DND-41 (cell line): ENCODE measurements around the gene GLRX.
A peak's percentile ranks its signal among the peaks of the same experiment; 100 is the strongest.
"Not testable (repeated sequence)": the region's sequence is repeated elsewhere in the genome, so short reads cannot be mapped to it uniquely, and the experiment has no call there.

Source experiments
- ATAC-seq: fragments of 200-7000 bp; cut with Tn5 transposase; 3 replicates; pipeline ENCODE4 v1.9.1; 2021; ENCODE audit warnings: low read depth; ENCODE audit not compliant: insufficient read depth
- DNase-seq: peaks from one replicate; pipeline ENCODE4 v3.0.0-alpha.2; 2020
- H2AFZ ChIP-seq: 2 replicates; pipeline ENCODE4 v1.6.0; 2012; ENCODE audit warnings: low read depth, low read length
- H3K27ac ChIP-seq: 2 replicates; pipeline ENCODE4 v1.5.1; 2012; ENCODE audit warnings: low read length, inconsistent platforms
- H3K27me3 ChIP-seq: fragments of 200-600 bp; sonication (generic); 2 replicates; pipeline ENCODE4 v1.6.0; 2012; ENCODE audit warnings: low read length, mild to moderate bottlenecking, inconsistent platforms; ENCODE audit not compliant: insufficient read depth, poor library complexity
- H3K36me3 ChIP-seq: 2 replicates; pipeline ENCODE4 v1.5.1; 2012; ENCODE audit warnings: low read length, inconsistent platforms; ENCODE audit not compliant: insufficient read depth
- H3K4me1 ChIP-seq: 2 replicates; pipeline ENCODE4 v1.5.1; 2012; ENCODE audit warnings: mild to moderate bottlenecking, low read length; ENCODE audit not compliant: insufficient read depth
- H3K4me2 ChIP-seq: 2 replicates; pipeline ENCODE4 v1.6.0; 2012; ENCODE audit warnings: mild to moderate bottlenecking, moderate library complexity, low read length, inconsistent platforms; ENCODE audit not compliant: insufficient read depth
- H3K4me3 ChIP-seq, 2 experiments: fragments of 200-600 bp in 1 of 2; shearing (Covaris generic) in 1 of 2; 2 replicates each; pipeline ENCODE4 v1.5.1; 2012 to 2016; ENCODE audit warnings: inconsistent platforms in 2 of 2, low read length in 2 of 2, mild to moderate bottlenecking in 2 of 2, low read depth in 1 of 2, moderate library complexity in 1 of 2
- H3K79me2 ChIP-seq: 2 replicates; pipeline ENCODE4 v1.6.0; 2012; ENCODE audit warnings: low read length, inconsistent platforms; ENCODE audit not compliant: insufficient read depth
- H3K9ac ChIP-seq: 2 replicates; pipeline ENCODE4 v1.6.0; 2012; ENCODE audit warnings: low read depth, mild to moderate bottlenecking, inconsistent platforms, low read length, moderate library complexity
- H3K9me3 ChIP-seq: 2 replicates; pipeline ENCODE4 v1.5.1; 2012; ENCODE audit warnings: low read length, moderate library complexity, mild to moderate bottlenecking, inconsistent platforms; ENCODE audit not compliant: insufficient read depth, severe bottlenecking
- H4K20me1 ChIP-seq: 2 replicates; pipeline ENCODE4 v1.6.0; 2012; ENCODE audit warnings: low read length; ENCODE audit not compliant: insufficient read depth
- CTCF ChIP-seq: IDR thresholded peaks from 2 replicates; pipeline ENCODE4 v1.5.1; 2012; ENCODE audit warnings: borderline replicate concordance, low read length, moderate library complexity, mild to moderate bottlenecking; ENCODE audit not compliant: poor library complexity, severe bottlenecking; ENCODE audit errors: extremely low read depth
- EZH2 ChIP-seq: IDR thresholded peaks from 3 replicates; pipeline ENCODE4 v1.6.1; 2012; ENCODE audit warnings: borderline replicate concordance, low read depth, mild to moderate bottlenecking, moderate library complexity, low read length, inconsistent platforms; ENCODE audit not compliant: severe bottlenecking

GLRX gene

GRCh38 chr5:95815155-95815729, 7.3 kb downstream of the GLRX start:
- peaks cover 79% of the 10 kb centered on the region for H3K4me1 ChIP-seq
- no peak overlapping the region for H3K9ac ChIP-seq
- no peaks in the 10 kb centered on the region for H3K9me3 ChIP-seq
- no peak overlapping the region for H3K4me2 ChIP-seq
- peak overlapping the region; percentile 22; the same call in 1 of the 2 replicates for H3K27ac ChIP-seq
- TF ChIP-seq EZH2 (no peak), CTCF (no peak)
- DNase-seq (no peak), ATAC-seq (no peak)
- no peak overlapping the region for H3K4me3 ChIP-seq
- H4K20me1 ChIP-seq = peaks cover 40% of the 10 kb centered on the region
- H2AFZ ChIP-seq = no peak overlapping the region
- H3K79me2 ChIP-seq = peaks cover 65% of the 10 kb centered on the region
- H3K27me3 ChIP-seq = no peaks in the 10 kb centered on the region
- H3K36me3 ChIP-seq = peaks cover 80% of the 10 kb centered on the region

GRCh38 chr5:95813035-95813434, 9.5 kb downstream of the GLRX start:
- peaks cover 78% of the 10 kb centered on the region for H3K4me1 ChIP-seq

GRCh38 chr5:95812074-95812471, 10.5 kb downstream of the GLRX start:
- no peak overlapping the region for H3K9ac ChIP-seq
- peaks cover 63% of the 10 kb centered on the region for H3K36me3 ChIP-seq
- DNase-seq (peak; percentile 59), ATAC-seq (peak; percentile 20; the same call in 2 of the 3 replicates)
- H3K4me1 ChIP-seq = peaks cover 72% of the 10 kb centered on the region
- TF ChIP-seq CTCF (no peak), EZH2 (no peak)
- peaks cover 22% of the 10 kb centered on the region; the same call in 1 of the 2 replicates for H4K20me1 ChIP-seq
- no peak overlapping the region for H2AFZ ChIP-seq
- H3K4me3 ChIP-seq = no peak overlapping the region
- H3K27ac ChIP-seq = peak overlapping the region; percentile 38; the same call in 1 of the 2 replicates
- no peak overlapping the region for H3K4me2 ChIP-seq
- no peaks in the 10 kb centered on the region for H3K9me3 ChIP-seq
- no peaks in the 10 kb centered on the region for H3K27me3 ChIP-seq
- H3K79me2 ChIP-seq = peaks cover 33% of the 10 kb centered on the region

More at GRCh38 chr5:95813035-95813434, 9.5 kb downstream of the GLRX start:
- DNase-seq, H3K4me3 ChIP-seq, H3K27ac ChIP-seq, H3K9me3 ChIP-seq, H3K9ac ChIP-seq, H3K27me3 ChIP-seq, ATAC-seq, H2AFZ ChIP-seq, H3K4me2 ChIP-seq: not testable (repeated sequence)
- Histone ChIP-seq H3K79me2 (peaks cover 42% of the 10 kb centered on the region), H3K36me3 (peaks cover 67% of the 10 kb centered on the region), H4K20me1 (peaks cover 30% of the 10 kb centered on the region)

- ATAC-seq = not testable (repeated sequence)
These were observed 11.0 kb downstream of the GLRX start for GRCh38 chr5:95811461-95812073.

GRCh38 chr5:95811126-95811423, 11.5 kb downstream of the GLRX start:
- not testable (repeated sequence) for H3K9ac ChIP-seq, H3K9me3 ChIP-seq, H3K27ac ChIP-seq, H3K4me3 ChIP-seq, H3K4me2 ChIP-seq, ATAC-seq, H3K27me3 ChIP-seq, H2AFZ ChIP-seq, DNase-seq
- Histone ChIP-seq H4K20me1 (peaks cover 13% of the 10 kb centered on the region; the same call in 1 of the 2 replicates), H3K36me3 (peaks cover 61% of the 10 kb centered on the region), H3K79me2 (peaks cover 23% of the 10 kb centered on the region), H3K4me1 (peaks cover 63% of the 10 kb centered on the region)

More at GRCh38 chr5:95811461-95812073, 11.0 kb downstream of the GLRX start:
- H3K9ac ChIP-seq, H3K9me3 ChIP-seq, DNase-seq, H2AFZ ChIP-seq, H3K4me3 ChIP-seq, H3K27ac ChIP-seq, H3K4me2 ChIP-seq, H3K27me3 ChIP-seq: not testable (repeated sequence)
- H3K79me2 ChIP-seq = peaks cover 28% of the 10 kb centered on the region
- peaks cover 62% of the 10 kb centered on the region for H3K36me3 ChIP-seq
- peaks cover 18% of the 10 kb centered on the region; the same call in 1 of the 2 replicates for H4K20me1 ChIP-seq
- H3K4me1 ChIP-seq = peaks cover 67% of the 10 kb centered on the region
